DMS153 treated with DMSO at 0.1 percent for 48 hours (cell line): ENCODE results near the gene TRIM75.
"Not testable (repeated sequence)": the region's sequence is repeated elsewhere in the genome, so short reads cannot be mapped to it uniquely, and the experiment has no call there.

Experiments
- DNase-seq: peaks from one replicate; lab custom pipeline; 2025; ENCODE audit not compliant: unreplicated experiment; lab: John Stamatoyannopoulos, UW

Gene TRIM75

DNA sequence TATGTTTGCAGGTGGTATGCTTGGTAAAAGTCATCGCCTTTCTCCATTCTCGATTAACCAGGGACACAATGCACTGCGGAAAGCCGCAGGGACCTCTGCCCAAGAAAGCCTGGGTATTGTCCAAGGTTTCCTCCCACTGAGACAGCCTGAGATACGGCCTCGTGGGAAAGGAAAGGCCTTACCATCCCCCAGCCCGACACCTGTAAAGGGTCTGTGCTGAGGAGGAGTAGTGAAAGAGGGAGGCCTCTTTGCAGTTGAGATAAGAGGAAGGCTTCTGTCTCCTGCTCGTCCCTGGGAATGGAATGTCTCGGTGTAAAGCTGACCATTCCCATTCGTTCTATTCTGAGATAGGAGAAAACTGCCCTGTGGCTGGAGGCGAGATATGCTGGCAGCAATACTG lies 19.7 kb downstream of the TRIM75 start:
- not testable (repeated sequence) for DNase-seq

DNA sequence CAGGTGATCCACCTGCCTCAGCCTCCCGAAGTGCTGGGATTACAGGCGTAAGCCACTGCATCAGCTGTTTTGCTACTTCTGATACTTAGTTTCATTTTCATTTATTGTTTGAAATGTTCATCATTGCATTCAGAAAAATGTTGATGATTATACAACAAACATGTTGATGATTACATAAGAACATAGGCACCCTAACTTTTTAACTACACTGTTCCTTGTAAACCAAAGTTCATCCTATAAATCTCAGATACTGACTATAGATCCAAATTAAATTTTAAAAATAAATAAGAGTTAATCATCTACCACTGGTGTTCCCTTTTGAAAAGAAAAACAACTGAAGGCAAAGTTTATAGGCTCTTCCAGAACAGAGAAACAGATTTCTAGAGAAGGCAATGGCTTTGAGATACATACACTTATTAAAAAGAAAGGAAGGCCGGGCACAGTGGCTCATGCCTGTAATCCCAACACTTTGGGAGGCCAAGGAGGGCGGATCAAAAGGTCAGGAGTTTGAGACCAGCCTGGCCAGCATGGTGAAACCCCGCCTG lies 23.4 kb downstream of the TRIM75 start:
- no peak for DNase-seq

DNA sequence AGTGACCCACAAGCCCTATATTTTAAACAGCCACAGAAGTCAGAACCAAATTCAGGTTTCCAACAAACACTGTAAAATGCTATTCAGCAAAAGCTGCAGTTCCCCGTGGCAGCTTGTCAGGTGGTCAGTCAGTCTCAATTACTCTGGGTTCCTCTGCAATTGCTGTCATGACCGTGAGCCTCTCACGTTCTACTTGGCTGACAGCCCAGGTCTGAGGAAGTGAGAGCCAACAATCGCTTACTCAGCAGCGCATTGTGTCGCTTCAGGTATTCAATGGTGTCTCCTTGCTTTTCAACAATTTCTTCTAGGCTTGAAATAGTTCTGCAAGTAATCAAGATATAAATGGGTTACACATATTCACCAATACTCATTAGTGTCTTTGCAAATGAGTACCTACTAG lies 25.8 kb downstream of the TRIM75 start:
- DNase-seq, result peak; percentile 42

DNA sequence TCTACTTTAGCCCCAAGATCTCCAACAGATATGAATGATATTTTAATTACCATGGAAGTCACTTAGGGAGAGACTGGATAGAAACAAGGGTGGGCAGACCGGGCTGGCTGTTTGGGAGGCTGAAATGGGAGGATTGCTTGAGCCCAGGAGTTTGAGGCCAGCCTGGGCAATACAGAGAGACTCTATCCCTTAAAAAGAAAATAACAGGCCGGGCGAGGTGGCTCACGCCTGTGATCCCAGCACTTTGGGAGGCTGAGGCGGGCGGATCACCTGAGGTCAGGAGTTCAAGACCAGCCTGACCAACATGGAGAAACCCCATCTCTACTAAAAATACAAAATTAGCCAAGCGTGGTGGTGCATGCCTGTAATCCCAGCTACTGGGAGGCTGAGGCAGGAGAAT lies 31.1 kb downstream of the TRIM75 start:
- not testable (repeated sequence) for DNase-seq

DNA sequence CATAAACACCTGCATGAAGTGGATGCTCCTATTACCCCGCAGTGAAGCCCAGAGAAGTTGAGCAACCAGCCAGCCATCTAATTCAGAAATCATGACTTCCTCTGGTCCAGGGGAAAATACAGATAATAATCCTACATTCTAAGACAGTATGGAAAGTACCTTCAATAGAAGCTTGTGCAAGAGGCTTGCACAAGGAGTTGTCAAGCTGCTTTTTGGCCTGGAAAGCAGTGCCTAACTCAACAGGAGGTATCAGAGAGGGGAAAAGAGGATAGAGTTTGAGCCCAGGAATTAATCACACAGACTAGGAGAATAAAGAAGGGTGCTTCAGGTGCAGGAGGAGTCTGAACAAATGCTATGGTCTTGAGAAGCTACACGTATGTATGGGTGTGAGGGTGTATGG lies 32.3 kb downstream of the TRIM75 start:
- no peak for DNase-seq

DNA sequence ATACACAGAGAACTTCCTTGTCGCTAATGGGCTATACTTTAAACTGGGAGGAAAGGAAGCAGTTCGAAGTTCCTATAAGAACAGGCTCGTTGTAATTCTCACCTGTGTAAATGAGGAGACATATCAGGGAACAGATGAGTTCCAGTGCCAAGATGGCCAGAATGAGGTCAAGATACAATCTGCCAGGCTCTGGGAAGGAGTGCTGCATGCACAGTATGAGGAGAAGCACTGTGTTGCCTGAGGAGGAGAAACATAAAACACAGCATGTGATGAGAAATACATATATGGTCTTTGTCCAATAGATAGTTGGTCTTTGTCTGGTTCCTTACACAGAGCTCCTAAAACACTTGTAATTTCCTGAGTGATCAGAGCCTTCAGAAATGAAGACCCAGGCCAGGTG lies 34.7 kb downstream of the TRIM75 start:
- no peak for DNase-seq

DNA sequence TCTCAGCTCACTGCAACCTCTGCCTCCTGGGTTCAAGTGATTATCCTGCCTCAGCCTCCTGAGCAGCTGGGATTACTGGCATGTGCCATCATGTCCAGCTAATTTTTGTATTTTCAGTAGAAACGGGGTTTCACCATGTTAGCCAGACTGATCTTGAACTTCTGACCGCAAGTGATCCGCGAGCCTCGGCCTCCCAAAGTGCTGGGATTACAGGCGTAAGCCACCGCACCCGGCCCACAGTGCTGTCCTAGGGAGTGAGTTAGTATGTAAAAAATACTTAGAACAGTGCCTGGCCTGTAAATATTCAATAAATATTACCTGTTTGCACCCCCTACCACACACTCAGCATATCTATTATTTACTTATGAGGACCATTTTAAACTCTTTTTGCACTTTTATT lies 38.5 kb downstream of the TRIM75 start:
- DNase-seq, result not testable (repeated sequence)

DNA sequence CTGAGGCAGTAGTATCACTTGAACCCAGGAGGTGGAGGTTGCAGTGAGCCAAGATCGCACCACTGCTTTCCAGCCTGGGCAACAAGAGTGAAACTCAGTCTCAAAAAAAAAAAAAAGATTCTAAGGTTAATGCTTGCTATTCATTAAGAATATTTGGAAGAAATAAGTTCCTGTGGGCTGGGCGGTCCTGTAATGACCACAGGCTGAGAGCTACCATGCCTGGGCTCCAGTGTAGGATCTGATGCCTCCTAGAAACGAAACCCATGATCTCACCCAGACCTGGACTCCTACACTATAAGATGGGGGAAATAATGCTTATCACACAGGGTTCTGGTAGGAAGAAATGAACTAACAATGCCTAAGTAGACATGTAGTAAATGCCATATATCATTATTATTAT lies 41.2 kb downstream of the TRIM75 start:
- DNase-seq, result no peak

DNA sequence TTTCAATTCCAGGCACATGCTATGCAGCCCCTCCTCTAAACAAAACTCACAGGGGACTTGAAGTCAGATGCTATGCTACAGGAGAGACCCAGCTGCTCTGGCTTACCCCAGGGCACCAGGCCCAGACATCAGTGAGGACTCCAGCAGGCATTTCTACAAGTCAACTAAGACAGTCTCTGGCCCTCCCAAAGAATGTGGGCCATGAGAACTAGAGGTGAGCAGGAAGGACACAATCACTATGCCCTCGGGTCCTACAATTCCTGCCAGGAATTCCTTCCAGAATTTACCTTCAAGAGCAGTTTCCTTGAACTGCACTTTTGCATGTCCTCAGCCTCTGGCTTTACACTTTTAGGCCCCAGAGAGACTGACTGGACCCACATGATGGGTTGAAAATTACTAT lies 41.6 kb downstream of the TRIM75 start:
- DNase-seq, result no peak

DNA sequence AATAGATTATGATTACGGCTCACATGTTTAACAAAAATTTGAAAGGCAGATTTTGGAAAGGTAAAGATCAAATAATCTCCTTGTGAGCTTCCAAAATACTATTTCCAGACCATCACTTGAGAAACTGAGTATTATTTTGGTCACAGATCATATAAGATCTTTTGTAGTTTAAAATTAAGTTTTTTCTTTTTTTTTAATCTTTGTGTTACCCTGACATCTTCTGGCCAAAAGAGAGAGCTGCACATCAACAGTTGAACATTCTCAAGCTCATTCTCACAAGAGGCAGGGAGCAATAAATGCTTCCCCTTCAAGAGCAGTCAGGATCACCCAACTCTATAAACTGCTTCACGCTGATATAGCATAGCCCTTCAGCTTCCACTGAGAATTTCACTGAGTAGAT lies 43.1 kb downstream of the TRIM75 start:
- no peak for DNase-seq

DNA sequence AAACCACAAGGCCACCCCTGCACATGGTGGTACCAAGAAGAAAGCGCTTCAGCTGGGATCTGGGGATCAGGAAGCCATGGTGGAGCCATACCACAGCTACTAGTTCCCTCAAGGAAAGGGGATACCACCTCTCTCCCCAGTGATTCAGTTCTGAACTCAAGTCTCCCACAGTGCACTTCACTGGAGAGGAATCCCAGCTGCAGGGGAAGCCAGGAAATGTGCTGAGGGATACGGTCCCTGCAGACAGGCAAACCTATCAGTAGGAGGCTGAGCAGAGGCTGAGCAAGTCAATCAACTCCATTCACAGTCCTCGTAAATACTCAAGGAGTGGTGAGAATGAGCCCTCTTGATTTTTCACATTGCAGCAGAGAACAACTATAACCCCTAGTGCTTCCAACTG lies 48.0 kb downstream of the TRIM75 start:
- no peak for DNase-seq

DNA sequence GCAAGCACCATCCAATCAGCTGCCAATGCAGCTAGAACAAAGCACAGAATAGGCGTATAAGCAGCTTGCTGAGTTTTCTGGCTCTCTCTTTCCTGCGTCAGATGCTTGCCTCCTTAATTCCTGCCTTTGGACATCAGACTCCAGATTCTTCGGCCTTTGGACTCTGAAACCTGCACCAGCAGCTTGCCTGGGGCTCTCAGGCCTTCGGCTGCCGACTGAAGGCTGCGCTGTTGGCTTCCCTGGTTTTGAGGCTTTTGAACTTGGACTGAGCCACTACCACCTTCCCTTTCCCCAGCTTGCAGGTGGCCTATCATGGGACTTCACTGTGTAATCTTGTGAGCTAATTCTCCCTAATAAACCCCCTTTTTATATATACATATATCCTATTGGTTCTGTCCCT lies 52.9 kb downstream of the TRIM75 start:
- no peak for DNase-seq
